ENCODE data around the gene IRF1.

DNA sequence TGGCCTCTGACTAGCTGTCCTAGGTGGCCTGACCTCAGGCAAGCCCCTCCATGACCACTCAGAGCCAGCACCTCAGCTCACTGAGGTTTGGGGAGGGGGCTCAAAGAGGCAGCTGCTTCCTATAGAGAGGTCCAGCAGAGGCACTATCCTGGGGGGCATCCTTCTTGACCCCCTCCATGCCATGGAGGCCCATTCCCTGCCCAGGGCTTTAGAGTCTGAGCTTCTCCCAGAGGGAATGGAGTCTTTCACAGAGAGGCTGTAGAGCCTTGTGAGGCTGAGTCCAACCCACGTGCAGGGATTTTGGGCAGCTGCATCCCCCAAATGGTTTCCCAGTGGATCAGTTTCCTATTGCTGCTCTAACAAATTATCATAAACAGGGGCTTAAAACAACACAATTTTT, 16.9 kb downstream of the IRF1 start:
- TF ChIP-seq POLR2A (IDR thresholded peaks at IDR 0.05; ENCODE audit: low read depth) (no peak), POLR2AphosphoS5 (IDR thresholded peaks at IDR 0.05) (no peak)
- TF ChIP-seq, protein P1, sequence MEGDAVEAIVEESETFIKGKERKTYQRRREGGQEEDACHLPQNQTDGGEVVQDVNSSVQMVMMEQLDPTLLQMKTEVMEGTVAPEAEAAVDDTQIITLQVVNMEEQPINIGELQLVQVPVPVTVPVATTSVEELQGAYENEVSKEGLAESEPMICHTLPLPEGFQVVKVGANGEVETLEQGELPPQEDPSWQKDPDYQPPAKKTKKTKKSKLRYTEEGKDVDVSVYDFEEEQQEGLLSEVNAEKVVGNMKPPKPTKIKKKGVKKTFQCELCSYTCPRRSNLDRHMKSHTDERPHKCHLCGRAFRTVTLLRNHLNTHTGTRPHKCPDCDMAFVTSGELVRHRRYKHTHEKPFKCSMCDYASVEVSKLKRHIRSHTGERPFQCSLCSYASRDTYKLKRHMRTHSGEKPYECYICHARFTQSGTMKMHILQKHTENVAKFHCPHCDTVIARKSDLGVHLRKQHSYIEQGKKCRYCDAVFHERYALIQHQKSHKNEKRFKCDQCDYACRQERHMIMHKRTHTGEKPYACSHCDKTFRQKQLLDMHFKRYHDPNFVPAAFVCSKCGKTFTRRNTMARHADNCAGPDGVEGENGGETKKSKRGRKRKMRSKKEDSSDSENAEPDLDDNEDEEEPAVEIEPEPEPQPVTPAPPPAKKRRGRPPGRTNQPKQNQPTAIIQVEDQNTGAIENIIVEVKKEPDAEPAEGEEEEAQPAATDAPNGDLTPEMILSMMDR (IDR thresholded peaks at IDR 0.05) = no peak
